Esophagus squamous epithelium (tissue), 4 donors: ENCODE results near the gene CD79B.

Experiments
- CTCF ChIP-seq, 6 experiments: fragments of 450-650 bp in 4 of 6; fragments of 200-600 bp in 2 of 6; sonication (generic) in 2 of 6; IDR thresholded peaks; one replicate each; pipeline ENCODE4 v1.5.1; 2016 to 2019; ENCODE audit warnings: antibody characterized with exemption in 6 of 6, mild to moderate bottlenecking in 4 of 6, moderate library complexity in 4 of 6
- POLR2A ChIP-seq, 4 donors: fragments of 450-650 bp; IDR thresholded peaks; one replicate each; pipeline ENCODE4 v1.6.1; 2017; ENCODE audit warnings: antibody characterized with exemption in 4 of 4, mild to moderate bottlenecking in 4 of 4, moderate library complexity in 3 of 4

- TF ChIP-seq POLR2A (IDR thresholded peaks at IDR 0.05) (no peak), CTCF (IDR thresholded peaks at IDR 0.05) (no peak)
These were observed 16.4 kb upstream of the CD79B start for GRCh38 chr17:63948521-63948920.
